ENCODE results near the gene ANKS1B.
"Not testable (repeated sequence)": the region's sequence is repeated elsewhere in the genome, so short reads cannot be mapped to it uniquely, and the experiment has no call there.

Gene ANKS1B

GRCh38 chr12:99249543-99249942 lies 735.2 kb downstream of the ANKS1B start:
- DNase-seq, result no peak

GRCh38 chr12:99237907-99238538 lies 746.7 kb downstream of the ANKS1B start:
- DNase-seq, result not testable (repeated sequence)

- no peak for DNase-seq
These were observed 749.4 kb downstream of the ANKS1B start for GRCh38 chr12:99235381-99235780.

- no peak for DNase-seq
These were observed 750.0 kb downstream of the ANKS1B start for GRCh38 chr12:99234702-99235101.

GRCh38 chr12:99232324-99232723 lies 752.4 kb downstream of the ANKS1B start:
- no peak for DNase-seq

GRCh38 chr12:99231031-99231430 lies 753.7 kb downstream of the ANKS1B start:
- DNase-seq, result no peak

GRCh38 chr12:99224237-99224636 lies 760.5 kb downstream of the ANKS1B start:
- DNase-seq, result no peak

GRCh38 chr12:99223579-99223978 lies 761.2 kb downstream of the ANKS1B start:
- no peak for DNase-seq

GRCh38 chr12:99213047-99213446 lies 771.7 kb downstream of the ANKS1B start:
- no peak for DNase-seq

- no peak for DNase-seq
These were observed 772.5 kb downstream of the ANKS1B start for GRCh38 chr12:99212275-99212674.

GRCh38 chr12:99205111-99205510 lies 779.6 kb downstream of the ANKS1B start:
- no peak for DNase-seq

GRCh38 chr12:99201906-99202645 lies 782.7 kb downstream of the ANKS1B start:
- DNase-seq, result no peak

- no peak for DNase-seq
These were observed 783.9 kb downstream of the ANKS1B start for GRCh38 chr12:99200711-99201384.

GRCh38 chr12:99195474-99195873 lies 789.3 kb downstream of the ANKS1B start:
- DNase-seq, result no peak

GRCh38 chr12:99192489-99192888 lies 792.2 kb downstream of the ANKS1B start:
- no peak for DNase-seq

- no peak for DNase-seq
These were observed 807.9 kb downstream of the ANKS1B start for GRCh38 chr12:99176871-99177270.

- no peak for DNase-seq
These were observed 814.3 kb downstream of the ANKS1B start for GRCh38 chr12:99170461-99170860.

- no peak for DNase-seq
These were observed 814.7 kb downstream of the ANKS1B start for GRCh38 chr12:99170037-99170436.

- no peak for DNase-seq
These were observed 826.8 kb downstream of the ANKS1B start for GRCh38 chr12:99157946-99158345.

- DNase-seq, result no peak
These were observed 829.8 kb downstream of the ANKS1B start for GRCh38 chr12:99154983-99155336.

- no peak for DNase-seq
These were observed 830.3 kb downstream of the ANKS1B start for GRCh38 chr12:99154216-99154982.

GRCh38 chr12:99153293-99153692 lies 831.4 kb downstream of the ANKS1B start:
- DNase-seq, result no peak

- DNase-seq, result no peak
These were observed 832.4 kb downstream of the ANKS1B start for GRCh38 chr12:99152337-99152736.

Measured in stimulated activated CD4-positive, alpha-beta T cell treated with anti-CD3 and anti-CD28 coated beads, Interleukin-4, amount 100 ng/mL, for 24 hours (primary cell).